NCI-H510A treated with DMSO at 0.1 percent for 48 hours (cell line): ENCODE measurements around the gene PDYN.
"Not testable (repeated sequence)": the region's sequence is repeated elsewhere in the genome, so short reads cannot be mapped to it uniquely, and the experiment has no call there.

Experiments used
- DNase-seq: peaks from one replicate; lab custom pipeline; 2025; lab: John Stamatoyannopoulos, UW

PDYN gene

GRCh38 chr20:1993986-1994385 lies at the start of gene PDYN:
PDYN (minus strand) TSS chr20:1994058; CDS start chr20:1983084, 10,974 bp downstream.
- DNase-seq, result no peak

GRCh38 chr20:2042400-2042799 lies 48.5 kb upstream of the PDYN start:
- DNase-seq, result no peak

GRCh38 chr20:2038161-2038560 lies 44.3 kb upstream of the PDYN start:
- DNase-seq, result no peak

GRCh38 chr20:2037296-2037914 lies 43.5 kb upstream of the PDYN start:
- DNase-seq, result no peak

GRCh38 chr20:2036357-2036756 lies 42.5 kb upstream of the PDYN start:
- DNase-seq, result not testable (repeated sequence)

- no peak for DNase-seq
Observed at GRCh38 chr20:2032168-2032567, 38.3 kb upstream of the PDYN start.

GRCh38 chr20:2026514-2026913 lies 32.7 kb upstream of the PDYN start:
- DNase-seq, result no peak

GRCh38 chr20:2026004-2026403 lies 32.1 kb upstream of the PDYN start:
- DNase-seq, result no peak

GRCh38 chr20:2023151-2023550 lies 29.3 kb upstream of the PDYN start:
- DNase-seq, result no peak

GRCh38 chr20:2022163-2022562 lies 28.3 kb upstream of the PDYN start:
- DNase-seq, result no peak

- no peak for DNase-seq
Observed at GRCh38 chr20:2010533-2010932, 16.7 kb upstream of the PDYN start.

- DNase-seq, result peak; percentile 1
Observed at GRCh38 chr20:2006452-2007361, 12.8 kb upstream of the PDYN start.

GRCh38 chr20:2005831-2006426 lies 12.1 kb upstream of the PDYN start:
- DNase-seq, result no peak

- DNase-seq, result no peak
Observed at GRCh38 chr20:2005359-2005758, 11.5 kb upstream of the PDYN start.

- no peak for DNase-seq
Observed at GRCh38 chr20:2004171-2004570, 10.3 kb upstream of the PDYN start.

GRCh38 chr20:2002365-2002764 lies 8.5 kb upstream of the PDYN start:
- DNase-seq, result no peak

GRCh38 chr20:2001119-2001518 lies 7.3 kb upstream of the PDYN start:
- no peak for DNase-seq

GRCh38 chr20:2000285-2000684 lies 6.4 kb upstream of the PDYN start:
- no peak for DNase-seq

- no peak for DNase-seq
Observed at GRCh38 chr20:1998715-1999114, 4.9 kb upstream of the PDYN start.

- DNase-seq, result no peak
Observed at GRCh38 chr20:1998193-1998520, 4.3 kb upstream of the PDYN start.

- DNase-seq, result no peak
Observed at GRCh38 chr20:1997483-1998192, 3.8 kb upstream of the PDYN start.

GRCh38 chr20:1995531-1996310 lies 1.9 kb upstream of the PDYN start:
- no peak for DNase-seq
